Measurements from ENCODE around the gene KCMF1.
A peak's percentile ranks its signal among the peaks of the same experiment; 100 is the strongest.

Gene KCMF1

DNA sequence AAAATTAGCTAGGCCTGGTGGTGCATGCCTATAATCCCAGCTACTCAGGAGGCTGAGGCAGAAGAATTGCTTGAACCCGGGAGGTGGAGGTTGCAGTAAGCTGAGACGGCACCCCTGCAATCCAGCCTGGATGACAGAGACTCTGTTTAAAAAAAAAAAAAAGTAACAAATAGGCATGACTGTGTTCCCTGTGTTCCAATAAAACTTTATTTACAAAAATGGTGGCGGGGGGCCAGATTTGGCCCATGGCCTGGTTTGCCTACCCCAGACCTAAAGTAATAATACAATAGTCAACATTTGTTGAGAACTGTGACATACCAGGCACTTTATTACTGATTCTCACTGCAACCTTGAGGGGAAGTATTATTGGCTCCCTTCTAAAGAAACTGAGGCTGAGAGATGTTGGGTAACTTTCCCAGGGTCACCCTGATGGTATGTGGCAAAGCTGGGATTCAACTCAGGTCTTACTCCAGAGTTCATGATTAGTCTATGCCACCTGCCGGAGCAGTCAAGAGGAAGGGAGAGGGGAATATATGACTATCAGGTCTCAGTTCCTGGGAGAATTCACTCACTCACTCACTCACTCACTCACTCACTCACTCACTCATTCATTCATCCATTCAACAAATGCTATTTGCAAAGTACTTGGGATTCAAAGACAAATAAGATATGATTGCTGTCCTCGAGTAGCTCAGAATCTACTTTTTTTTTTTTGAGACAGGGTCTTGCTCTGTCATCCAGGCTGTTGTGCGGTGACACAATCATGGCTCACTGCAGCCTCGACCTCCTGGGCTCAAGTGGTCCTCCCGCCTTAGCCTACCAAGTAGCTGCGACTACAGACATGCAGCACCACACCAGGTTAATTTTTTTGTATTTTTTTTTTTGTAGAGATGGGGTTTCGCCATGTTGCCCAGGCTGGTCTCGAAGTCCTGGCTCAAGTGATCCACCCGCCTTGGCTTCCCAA lies 14.3 kb upstream of the KCMF1 start:
- no peak for DNase-seq

GRCh38 chr2:84957771-84958134 lies 13.2 kb upstream of the KCMF1 start:
- no peak for DNase-seq

GRCh38 chr2:84958135-84959059 lies 12.6 kb upstream of the KCMF1 start:
- peak; percentile 75 for DNase-seq

GRCh38 chr2:84959095-84959565 lies 11.8 kb upstream of the KCMF1 start:
- DNase-seq: no peak

GRCh38 chr2:84959566-84960506 lies 11.1 kb upstream of the KCMF1 start:
- no peak for DNase-seq

DNA sequence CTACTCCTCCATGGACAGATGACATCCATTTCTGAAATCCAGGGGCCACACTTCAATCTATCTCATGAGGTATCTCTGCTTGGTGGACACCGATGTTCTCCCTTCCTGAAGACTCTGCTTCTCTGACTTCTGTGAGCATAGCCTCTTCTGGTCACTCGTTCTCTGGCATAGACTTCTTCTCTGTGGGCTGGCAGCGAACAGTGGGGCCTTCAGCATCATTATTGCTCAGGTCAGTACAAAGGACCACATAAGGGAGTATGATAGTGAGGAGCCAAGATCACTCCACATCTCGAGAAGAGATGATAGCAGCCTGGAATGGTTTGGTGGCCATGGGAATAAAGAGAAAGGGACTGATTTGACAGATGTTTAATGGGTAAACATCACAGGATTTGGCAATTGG lies 8.0 kb upstream of the KCMF1 start:
- DNase-seq: no peak

- no peak for DNase-seq
These were observed 7.7 kb upstream of the KCMF1 start for GRCh38 chr2:84963323-84963691.

DNA sequence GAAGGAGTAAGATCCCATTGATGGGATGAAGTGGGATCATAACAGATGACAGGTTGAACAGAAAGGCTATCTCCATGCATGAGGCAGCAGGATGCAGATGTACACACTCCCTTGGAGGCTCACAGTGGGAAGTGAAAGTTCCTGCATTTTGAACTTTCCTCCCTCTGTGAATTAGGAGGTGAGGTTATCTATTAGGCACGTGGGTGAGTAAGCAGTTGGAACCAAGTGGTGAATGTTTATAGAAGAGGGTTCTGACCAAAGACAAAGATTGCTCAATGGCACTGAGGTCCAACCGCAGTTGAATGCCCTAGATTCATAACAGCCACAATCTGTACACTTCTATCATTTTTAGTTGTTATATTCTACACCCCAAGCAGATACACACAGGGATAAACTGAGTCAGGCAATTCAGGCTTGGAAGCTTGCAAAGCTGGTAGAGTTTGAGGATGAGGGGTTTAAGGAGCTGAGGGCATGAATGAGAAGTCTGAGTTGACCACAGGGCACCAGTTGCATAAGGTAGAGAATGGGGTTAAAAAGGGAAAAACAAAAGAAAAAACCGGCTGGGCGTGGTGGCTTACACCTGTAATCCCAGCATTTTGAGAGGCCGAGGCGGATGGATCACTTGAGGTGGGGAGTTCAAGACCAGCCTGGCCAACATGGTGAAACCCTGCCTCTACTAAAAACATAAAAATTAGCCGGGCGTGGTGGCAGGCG lies 7.1 kb upstream of the KCMF1 start:
- DNase-seq: no peak

- DNase-seq: no peak
These were observed 6.4 kb upstream of the KCMF1 start for GRCh38 chr2:84964406-84965191.

DNA sequence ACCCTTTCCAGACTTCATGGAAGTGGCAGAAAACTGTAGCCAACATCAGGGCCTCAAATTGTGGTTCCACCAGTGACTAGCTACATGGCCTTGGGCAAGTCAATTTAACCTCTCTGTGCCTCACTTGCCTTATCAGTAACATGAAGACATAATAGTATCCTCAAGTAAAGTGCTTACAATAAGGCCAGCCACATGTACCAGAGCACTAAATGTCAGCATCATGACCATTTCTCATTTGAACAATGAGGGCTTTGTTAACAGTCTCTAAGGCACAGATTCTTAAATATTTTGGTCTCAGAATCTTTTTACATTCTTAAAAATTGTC lies 5.8 kb upstream of the KCMF1 start:
- no peak for DNase-seq

DNA sequence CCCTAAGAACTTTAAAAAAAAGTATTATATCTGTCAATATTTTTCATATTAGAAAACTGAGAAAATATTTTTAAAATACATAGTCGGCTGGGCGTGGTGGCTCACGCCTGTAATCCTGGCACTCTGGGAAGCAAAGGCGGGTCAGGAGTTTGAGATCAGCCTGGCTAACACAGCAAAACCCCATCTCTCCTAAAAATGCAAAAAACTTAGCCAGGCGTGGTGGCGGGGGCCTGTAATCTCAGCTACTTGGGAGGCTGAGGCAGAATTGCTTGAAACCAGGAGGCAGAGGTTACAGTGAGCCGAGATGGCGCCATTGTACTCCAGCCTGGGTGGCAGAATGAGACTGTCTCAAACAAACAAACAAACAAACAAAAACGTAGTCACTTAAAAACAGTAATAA lies 5.1 kb upstream of the KCMF1 start:
- no peak for DNase-seq

GRCh38 chr2:84966731-84967130 lies 4.2 kb upstream of the KCMF1 start:
- DNase-seq: no peak

GRCh38 chr2:84969511-84970209 lies 1.3 kb upstream of the KCMF1 start:
- no peak for DNase-seq

DNA sequence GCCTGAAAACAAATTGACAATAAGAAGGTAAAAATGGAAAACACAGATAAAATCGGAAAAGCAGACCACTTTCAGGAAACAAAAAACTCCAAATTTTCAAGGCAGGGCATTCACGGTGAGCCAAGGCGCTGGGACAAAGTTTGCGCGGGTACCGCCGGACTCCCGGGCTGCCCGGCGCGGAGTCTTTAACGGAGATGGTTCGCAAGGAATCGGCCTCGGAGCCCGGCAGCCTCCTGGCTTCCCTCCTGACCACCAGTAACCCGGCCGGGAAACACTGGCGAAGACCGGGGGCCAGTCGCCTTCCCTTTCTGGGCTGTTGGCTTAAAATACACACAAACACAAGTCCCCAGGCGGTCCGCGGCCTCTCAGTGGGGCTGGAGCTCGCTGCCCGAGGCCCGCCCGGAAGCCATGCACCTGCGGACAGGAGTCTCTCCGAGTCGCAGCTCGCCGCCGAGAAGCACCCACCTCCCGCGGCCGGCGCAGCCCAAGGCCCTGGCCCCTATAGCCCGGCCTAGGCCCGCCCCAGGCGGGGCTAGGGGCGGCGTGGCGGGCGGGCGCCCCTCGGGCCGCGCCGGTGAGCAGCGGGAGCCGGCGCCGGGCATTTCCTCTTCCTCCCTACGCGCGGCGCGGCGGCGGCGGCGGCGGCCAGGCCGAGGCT lies 622 bp upstream of the KCMF1 start:
- no peak for DNase-seq

DNA sequence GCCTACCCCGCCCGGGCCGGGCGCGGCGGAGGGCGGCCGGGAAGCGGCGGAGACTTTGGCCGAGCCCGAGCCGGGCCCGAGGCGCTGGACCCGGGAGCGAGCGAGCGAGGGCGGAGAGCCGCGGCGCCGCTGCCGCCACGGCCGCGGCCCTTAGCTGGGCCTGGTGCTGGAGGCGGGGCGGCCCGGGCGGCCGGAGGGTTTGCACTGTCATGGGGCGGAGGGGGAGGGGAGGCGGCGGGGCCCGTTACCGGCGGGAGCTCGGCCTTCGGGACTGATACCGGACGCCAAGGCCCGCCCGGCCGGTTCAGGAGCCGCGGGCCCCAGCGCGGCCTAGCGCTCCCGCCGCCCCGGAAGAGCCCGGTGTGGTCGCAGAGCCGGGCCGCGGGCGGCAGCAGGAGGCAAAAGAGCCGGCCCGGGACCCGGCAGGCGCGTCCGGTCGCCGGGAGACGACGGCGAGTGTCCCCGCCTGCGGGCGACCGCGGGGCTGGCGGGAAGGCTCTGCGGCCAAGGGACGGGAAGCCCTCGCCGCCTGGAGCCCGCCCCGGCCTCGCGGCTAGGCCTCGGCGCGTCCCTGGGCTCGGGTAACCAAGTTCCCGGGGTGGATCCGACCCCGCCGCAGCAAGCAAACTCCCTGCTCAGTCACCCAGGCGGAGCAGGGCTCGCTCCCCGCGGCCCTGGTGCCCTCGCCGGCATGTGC lies 697 bp downstream of the KCMF1 start:
- no peak for DNase-seq

- DNase-seq: no peak
These were observed 1.3 kb downstream of the KCMF1 start for GRCh38 chr2:84972207-84972783.

DNA sequence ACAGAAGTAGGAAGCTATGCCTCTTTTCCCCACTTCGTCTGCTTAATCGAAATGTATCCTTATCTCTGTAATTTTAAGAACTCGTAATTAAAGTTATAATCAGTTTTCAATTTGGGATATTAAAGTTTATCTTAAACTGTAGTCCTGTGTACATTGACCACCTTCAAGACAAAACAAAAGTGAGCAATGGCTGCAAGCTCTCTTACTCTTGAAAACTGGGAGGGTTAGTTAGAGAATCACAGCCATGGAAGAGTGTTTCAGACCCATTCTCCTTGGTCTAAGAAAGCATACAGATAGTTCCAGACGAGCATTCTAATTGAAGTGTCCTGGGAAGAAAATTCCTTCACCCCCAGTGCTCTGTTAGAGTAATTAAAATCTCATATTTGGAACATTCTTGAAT lies 2.0 kb downstream of the KCMF1 start:
- no peak for DNase-seq

GRCh38 chr2:84980263-84980983 lies 9.5 kb downstream of the KCMF1 start:
- DNase-seq: no peak

All from NCI-H774 (cell line).